Raji (cell line): ENCODE measurements around the gene NEDD4L.

Source experiments
- POLR2A ChIP-seq: IDR thresholded peaks from 2 replicates; pipeline ENCODE4 v1.6.1; 2011; ENCODE audit warnings: low read depth, low read length, control low read depth; ENCODE audit not compliant: insufficient read depth

The NEDD4L gene

DNA sequence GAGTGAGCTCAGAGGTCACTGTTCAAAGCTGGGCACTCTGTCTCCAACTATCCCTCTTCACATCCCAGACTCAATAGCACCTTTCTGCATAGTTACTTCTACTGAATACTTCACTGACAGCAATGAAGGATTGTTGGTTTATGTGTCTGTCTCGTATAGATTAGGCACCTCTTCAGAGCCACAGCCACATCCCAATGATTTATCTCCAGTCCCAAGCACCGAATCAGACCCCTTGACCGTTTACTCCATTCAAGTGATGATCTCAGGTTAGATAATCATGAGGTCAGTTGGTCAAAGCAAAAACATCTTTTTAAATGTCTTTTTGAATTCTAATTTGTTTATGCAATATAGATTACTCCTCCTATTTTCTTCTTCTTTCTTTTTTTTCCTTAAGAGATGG lies 14.7 kb downstream of the NEDD4L start:
- no peak for TF ChIP-seq POLR2A

DNA sequence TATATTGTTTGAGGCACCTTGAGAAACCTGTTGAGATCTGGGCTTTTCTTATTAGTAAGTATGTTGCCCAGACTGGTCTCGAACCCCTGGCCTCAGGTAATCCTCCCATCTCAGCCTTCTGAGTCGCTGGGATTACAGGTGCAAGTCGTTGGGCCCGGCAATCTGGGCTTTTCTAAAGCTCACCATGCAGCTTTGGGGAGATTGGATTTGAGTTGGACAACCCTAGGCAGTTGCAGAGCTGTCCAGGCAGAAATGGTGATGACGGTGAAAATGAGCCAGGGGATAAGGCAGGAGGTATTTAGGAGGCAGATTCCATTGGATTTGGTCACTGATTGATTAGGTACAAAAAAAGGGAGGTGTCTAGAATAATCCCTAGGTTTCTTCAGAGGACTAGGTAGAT lies 16.2 kb downstream of the NEDD4L start:
- TF ChIP-seq POLR2A: no peak

DNA sequence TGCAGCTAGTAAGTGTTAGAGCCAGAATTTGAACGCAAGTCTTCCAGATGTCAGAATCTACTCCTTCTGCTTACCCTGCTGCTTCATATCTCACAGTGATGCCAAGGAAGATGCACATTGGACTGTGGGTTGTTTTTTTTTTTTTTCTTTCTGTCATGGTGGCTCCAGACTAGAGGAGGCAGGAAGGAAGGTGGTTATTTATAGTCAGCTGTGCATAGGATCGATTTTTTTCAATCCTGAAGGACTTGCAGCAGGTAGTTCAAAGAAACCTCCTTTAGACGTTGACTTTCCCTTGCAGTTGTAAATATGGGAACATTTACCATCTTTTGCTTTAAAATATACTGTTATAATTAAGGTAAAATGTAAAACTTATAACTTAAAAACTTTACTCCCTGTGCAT lies 17.3 kb downstream of the NEDD4L start:
- no peak for TF ChIP-seq POLR2A

DNA sequence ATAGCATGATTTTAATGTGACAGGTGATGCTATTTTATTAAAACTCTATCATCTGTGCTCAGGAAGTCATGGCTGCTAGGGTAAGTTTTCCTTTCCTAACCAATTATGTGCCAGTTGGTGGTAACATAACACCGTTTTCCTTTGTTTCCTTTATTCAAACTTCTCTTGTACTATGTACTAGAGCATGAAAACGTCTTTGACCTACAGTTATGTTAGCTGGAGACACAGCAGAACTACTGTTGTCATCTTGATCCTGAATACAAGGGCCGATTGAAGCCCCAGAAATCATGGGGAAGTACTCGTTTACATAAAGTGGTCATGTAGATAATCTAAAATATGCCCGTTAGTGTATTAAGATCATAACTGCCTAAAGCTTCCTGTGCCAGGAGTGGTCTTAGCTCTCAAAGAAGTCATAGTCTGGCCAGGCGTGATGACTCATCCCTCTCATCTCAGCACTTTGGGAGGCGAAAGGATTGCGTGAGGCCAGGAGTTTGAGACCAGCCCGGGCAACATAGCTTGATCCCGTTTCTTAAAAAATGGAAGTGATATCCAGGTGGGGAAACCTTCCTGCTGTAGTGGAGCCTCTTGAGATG lies 20.5 kb downstream of the NEDD4L start:
- no peak for TF ChIP-seq POLR2A

DNA sequence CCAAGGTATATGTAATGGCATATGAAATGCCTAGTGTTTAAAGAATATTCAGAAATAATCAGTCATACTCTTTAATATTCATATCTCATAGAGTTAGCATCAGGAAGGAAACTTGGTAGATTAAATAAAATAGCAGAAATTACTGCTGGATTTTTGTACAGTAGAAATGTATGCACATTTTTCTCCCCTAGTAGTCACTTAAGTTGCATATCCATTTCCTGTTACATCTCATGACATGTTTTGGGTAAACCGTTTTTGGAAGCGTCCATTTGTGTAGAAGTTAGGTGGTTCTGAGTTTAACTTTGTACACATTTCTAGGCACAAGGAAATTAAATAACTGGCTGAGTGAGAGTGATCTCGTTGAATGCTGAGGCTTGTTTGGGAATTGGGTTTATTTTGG lies 21.9 kb downstream of the NEDD4L start:
- no peak for TF ChIP-seq POLR2A

DNA sequence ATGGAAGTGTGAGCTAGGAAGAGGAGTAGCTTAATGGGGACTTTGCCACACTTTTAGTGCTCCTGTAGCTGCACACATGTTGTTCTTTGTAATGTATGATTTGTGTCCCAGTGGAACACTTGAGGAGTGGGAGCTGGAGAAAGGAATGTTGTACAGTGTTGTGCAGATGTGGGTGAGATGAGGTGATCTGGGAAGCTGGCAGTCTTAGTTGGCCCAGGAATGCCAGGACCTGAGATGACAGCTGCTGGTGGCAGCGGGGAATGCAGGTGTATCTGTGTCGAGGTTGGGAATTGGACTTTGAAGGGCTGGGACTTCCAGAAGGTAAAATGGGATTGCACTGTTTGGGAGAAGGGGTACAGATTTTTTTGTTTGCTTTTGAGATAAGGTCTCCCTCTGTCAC lies 23.6 kb downstream of the NEDD4L start:
- TF ChIP-seq POLR2A: no peak

DNA sequence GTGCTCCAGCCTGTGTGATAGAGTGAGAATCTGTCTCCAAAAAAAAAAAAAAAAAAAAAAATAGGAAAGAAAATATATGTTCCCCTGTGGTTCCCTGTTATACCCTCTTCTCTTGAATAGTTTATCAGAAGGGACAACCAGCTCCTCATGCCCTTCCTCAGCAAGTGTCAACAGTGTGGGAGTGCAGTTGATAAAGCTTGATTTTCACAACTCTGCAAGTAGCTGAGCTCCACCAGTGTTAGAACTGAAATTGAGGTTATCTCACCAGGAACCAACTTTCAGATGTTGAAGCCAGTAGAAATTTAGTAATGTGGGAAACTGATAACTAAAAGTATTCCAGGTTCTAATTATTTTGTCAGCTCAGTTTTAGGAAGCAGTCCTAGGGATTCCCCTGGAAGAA lies 25.1 kb downstream of the NEDD4L start:
- no peak for TF ChIP-seq POLR2A

DNA sequence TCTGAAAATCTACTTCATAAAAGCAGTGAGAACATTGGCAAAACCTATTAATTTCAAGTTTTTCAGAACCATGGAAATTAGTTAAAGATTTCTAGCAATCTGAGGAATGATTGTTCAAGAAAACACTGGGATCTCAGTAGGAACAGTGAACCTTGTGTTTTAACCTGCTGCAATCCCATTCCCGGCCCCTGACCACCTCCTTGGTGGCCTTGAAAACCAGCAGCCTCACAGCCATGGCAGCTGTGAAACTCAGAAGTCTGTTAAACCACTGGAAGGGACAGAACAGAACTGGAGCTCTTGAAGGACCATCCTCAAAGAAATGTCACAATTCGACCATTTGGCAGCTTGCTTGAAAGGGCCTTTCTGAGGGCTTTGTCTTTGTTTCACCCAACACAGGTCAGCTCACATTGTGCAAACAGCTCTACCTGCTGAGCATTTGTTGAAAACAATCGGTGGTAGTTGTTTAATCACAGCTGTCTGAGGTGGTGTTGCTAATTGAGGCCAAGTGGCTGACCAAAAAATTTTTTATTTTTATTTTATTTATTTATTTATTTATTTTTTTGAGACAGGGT lies 25.8 kb downstream of the NEDD4L start:
- no peak for TF ChIP-seq POLR2A

DNA sequence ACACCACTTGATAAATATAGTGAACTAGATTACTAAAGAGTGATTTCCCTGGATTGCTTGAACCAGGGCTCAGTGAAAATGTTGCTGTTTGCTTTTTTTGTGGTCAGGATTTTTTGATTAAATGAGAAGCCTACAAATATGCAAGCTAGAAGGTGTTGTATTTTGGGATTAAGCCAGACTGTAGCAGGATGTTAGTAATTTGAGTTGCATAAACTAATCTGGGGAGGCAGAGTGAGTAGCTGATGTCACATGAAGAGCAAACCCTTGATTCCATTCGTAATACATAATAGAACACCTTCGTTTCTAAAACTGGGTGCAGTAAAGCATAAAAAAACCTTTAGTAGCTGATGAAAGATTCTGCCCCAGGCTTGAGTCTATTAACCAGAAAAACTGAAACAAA lies 32.0 kb downstream of the NEDD4L start:
- no peak for TF ChIP-seq POLR2A

DNA sequence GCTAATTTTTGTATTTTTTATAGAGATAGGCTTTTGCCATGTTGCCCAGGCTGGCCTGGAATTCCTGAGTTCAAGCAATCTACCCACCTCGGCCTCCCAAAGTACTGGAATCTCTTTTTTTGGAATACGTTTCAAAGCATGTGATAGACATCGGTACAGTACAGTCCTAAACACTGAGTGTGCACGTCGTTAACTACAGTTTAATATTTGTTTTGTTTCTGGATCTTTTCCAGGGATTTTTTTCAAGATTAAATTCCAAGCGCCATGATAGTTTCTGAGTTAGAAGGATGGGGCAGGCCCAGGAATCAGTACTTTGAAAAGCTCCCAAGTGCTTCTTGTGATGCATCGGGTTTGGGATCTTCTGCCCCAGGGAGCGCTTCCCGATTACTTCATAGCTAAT lies 33.3 kb downstream of the NEDD4L start:
- TF ChIP-seq POLR2A: no peak

DNA sequence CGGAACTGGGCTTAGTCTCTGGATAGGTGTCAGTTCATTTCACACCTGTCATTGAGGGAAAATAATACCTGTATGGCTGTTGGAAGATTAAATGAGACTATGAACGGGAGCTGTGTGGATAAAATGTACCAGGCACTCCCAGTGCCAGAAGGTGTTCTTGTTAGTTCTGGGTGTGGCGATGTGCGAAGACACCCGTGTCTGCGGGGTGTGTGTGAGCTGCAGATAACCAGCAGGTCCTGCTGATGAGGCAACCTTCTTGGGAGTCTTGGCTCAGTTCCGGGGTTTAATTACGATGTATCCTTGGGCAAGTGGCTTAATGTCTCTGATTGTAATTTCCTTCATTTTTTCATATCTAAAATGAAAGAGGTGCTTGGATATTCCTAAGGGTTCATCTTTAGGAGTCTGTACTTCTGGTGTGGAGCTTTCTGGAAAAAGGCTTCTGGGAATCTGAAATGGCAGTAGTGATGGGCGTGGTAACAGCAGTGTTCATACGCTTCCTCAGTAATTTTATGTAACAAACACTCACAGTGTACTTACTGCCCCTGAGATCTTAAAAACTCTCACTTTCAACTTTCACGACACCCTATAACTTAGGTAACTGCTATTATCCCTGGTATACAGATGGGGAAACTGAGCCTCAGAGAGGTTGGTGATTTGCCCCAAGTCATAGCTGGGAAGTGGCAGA lies 35.0 kb downstream of the NEDD4L start:
- TF ChIP-seq POLR2A: no peak

DNA sequence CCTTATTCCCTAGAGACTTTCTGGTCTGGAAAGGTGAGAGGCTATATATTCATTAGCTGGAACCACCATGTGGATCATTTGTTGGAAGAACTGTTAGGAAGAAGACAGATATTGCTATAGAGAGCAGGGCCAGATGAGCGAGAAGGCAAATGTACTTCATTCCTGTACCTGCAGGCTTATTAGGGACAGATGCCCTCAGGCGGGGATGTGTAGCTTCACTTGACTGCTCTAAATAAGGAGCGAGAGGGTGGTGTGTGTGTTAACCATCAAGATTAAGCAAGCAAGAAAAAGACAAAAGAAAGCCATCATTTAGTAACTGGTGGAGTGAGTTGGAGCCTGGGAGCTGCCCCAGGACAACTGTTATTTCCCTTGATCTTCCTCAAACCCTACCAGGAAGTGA lies 36.4 kb downstream of the NEDD4L start:
- no peak for TF ChIP-seq POLR2A

DNA sequence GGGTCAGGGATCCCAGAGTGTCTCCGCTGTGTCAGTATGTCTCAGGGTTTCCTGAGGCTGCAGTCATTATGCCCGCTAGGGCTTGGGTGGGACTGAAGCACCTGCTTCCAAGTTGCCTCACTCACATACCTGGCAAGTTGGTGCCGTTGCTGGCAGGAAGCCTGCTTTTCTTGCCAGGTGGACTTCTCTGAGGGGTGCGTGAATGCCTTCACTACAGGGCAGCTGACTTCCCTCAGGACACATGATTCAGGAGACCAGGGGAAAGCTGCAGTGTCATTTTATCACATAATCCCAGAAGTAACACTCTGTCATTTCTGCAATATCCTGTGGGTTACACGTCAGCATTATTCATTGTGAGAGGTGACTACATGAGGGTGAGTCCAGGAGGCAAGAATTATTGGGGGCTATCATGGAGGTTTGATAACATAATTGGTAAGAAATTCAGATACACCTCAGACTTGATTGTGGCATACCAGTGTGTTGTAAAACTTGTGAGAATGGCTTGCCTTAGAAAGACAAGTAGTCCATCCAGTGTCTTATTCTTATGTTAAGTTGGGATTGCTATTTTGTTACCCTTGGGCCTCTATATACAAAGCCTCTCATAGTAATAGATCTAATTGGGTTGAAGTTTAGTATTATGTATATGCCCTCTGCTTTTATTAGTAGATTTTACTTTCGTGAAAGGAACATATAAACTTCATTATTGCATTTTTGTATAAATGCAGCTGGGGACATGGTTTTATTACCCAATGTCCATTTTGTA lies 44.1 kb downstream of the NEDD4L start:
- no peak for TF ChIP-seq POLR2A

DNA sequence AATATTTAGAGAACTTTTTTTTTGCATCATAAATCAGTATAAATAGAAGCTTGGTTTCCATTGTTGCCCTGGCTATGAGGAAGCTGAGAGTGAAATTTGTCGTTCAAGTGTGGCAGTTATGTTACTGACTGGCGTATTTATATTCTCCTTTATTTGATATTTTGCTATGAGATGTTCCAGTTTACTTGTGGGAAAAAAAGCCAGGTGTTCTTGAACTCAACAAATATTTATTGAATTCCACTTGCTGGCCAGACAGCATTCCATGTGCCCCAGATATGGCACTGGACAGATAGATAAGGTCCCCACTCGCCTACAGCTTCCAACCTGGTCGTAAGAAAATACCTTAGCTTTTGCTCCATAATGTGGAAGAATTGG lies 44.7 kb downstream of the NEDD4L start:
- TF ChIP-seq POLR2A: no peak

DNA sequence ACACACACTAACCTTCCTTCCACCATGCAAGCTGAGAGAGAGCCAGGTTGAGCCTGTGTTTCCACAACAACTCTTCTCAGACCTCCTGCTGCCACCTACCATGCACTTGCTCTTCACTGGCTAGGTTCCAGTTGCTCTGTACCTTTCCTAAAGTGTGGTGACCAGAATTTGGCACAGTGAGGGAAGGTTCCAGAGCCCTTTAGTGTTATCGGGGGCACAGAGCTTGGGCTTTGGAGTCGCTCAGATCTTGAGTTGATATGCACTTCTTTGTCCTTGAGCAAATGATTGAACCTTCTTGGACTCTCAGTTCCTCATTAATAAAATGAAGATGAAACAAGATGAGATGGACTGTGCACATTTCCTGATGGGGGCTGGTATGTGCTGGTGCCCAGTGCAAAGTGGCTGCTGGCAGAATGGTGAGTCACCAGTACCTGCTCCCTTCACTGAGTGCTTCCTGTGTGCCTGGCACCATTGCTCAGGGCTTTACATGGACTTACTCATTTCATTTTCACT lies 47.1 kb downstream of the NEDD4L start:
- TF ChIP-seq POLR2A: no peak

DNA sequence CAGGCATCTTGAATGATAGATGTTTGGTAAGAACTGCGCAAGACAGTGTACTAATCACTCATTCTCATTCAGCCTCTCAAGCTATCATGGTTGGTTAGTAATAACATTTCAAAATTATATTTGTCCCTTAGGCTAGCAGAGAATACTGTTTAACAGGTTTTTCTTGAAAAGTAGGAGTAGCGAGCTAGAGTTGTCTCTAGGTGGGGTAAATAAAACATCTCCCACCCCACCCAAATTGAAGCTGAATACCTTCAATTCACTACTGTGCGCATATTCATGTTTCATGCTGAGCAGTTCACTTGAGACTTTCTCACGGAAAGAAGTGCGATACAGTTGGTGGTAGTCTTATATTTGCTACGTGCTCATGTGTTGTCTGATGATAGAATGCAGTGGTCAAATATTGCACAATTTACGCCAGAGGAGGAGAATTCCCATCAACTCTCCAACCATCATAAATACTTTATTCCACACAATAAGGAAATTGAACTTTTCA lies 49.3 kb downstream of the NEDD4L start:
- TF ChIP-seq POLR2A: no peak
